Measurements from ENCODE around the gene STAMBPL1.
"Not testable (repeated sequence)": the region's sequence is repeated elsewhere in the genome, so short reads cannot be mapped to it uniquely, and the experiment has no call there.

The STAMBPL1 gene

GRCh38 chr10:88879534-88880281, at the start of gene STAMBPL1:
STAMBPL1 (plus strand) TSS chr10:88880245; CDS start chr10:88901709, 21,464 bp downstream.
- no peak for DNase-seq (ENCODE audit: low spot score)

DNA sequence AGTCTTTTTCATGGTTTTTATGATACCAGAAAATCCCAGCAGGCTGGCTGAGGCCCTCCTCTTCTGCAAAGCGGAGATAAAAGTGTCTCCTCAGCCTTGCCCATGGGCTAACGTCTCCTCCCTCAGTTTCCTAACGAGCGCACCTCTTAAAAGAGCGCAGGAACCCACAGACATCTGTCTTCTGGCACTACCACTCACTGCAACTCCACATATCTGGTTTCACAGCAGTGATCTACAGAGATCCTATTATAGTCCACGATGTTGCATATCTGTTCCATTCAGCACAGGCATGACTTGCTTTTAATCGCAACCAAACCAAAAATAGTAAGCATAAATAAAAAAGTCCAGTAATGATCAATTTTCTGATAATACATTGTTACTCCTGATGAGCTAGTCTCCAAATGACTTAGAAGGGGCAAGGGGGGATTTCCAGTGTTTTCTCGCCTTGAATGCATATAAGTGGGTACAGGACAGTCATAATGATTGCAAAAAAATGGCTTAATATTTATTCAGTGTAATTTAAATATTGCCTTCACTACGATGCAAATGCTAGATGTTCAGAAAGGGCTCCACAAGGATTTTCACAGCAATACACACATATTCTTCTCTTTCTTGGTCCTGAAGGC, 49.3 kb upstream of the STAMBPL1 start:
- no peak for DNase-seq (ENCODE audit: low spot score)

DNA sequence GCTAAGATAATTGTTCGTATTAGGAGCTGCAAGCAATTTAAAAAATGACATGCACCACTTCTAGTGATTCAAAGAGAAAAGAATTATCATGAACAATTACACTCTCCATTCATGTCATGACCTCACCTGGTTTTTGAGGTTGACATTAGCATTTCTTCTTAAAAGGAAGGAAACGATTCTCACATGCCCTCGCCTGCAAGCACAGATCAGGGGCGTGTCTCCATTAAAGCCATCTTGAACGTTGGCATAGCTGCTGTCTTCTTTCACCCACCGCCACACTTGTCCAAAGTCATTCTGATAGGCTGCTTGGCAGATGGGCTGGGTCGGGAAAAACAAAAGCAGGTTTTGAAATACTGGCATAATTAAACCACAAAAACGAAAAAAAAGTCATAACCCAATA, 48.3 kb upstream of the STAMBPL1 start:
- no peak for DNase-seq (ENCODE audit: low spot score)

DNA sequence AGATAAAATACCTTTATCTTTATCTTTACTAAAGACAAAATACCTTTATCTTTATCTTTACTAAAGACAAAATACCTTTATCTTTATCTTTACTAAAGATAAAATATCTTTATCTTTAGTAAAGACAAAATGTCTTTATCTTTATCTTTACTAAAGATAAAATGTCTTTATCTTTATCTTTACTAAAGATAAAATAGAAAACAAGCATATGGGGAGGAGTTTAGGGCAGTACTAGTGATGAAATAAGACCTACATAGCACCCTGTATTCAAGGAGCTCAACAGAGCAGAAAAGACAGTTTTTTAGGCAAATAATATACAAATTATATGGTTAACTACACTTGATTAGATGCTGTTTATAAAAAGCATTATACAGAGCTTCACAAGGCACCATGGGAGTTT, 47.7 kb upstream of the STAMBPL1 start:
- DNase-seq (ENCODE audit: low spot score), result no peak

- no peak for DNase-seq (ENCODE audit: low spot score)
Observed at GRCh38 chr10:88833156-88833555, 46.9 kb upstream of the STAMBPL1 start.

GRCh38 chr10:88833723-88834122, 46.3 kb upstream of the STAMBPL1 start:
- DNase-seq (ENCODE audit: low spot score), result no peak

- DNase-seq (ENCODE audit: low spot score), result peak; percentile 30
Observed at GRCh38 chr10:88835096-88835909, 44.7 kb upstream of the STAMBPL1 start.

DNA sequence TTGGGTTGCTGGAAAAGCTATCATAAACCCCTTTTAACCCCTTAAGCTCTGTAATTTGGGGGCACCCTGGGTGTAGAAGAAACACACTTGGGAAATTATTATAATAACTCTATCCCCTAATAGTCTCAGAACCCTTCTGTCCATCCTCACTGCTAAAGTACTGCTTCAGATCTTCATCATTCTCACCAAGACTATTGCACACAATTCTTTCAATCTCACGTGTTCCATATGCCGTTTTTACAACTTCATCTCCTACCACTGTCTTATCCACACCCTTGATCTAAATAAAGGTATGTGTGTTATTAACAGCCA, 44.2 kb upstream of the STAMBPL1 start:
- DNase-seq (ENCODE audit: low spot score), result no peak

DNA sequence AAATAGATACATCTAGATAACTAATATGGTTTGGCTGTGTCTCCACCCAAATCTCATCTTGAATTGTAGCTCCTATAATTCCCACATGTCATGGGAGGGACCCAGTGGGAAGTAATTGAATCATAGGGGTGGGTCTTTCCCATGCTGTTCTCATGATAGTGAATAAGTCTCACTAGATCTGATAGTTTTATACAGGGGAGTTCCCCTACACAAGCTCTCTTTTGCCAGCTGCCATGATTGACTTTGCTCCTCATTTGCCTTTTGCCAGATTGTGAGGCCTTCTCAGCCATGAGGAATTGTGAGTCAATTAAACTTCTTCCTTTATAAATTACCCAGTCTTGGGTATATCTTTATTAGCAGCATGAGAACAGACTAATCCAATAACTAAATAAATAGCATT, 42.4 kb upstream of the STAMBPL1 start:
- DNase-seq (ENCODE audit: low spot score), result not testable (repeated sequence)

DNA sequence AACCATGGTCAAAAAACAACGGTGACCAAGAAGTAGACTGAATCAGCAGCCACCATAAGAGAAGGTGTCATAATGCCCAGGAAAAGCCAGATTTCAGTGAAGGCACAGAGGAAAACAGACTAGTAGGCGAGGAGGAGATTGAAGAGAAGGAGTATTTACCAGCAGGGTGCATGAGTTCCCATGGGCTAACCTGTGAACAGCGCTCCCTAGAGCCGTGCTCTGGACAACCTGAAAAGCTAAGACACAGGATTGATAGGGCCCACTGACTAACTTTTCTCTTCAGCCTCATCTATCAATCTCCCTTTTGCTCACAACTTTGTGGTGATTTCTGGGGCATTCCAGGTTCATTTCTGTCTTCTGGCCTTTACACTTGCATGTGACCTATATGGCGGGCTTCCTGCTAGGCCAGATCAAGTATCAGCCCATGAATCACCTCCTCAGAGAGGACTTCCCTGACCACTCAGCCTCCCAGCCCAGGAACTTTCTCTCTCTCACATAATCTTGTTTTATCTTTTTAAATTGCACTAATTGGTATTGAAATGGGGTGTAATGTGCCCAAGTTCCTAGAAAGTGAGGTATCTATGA, 41.2 kb upstream of the STAMBPL1 start:
- no peak for DNase-seq (ENCODE audit: low spot score)

- DNase-seq (ENCODE audit: low spot score), result no peak
Observed at GRCh38 chr10:88840104-88840503, 39.9 kb upstream of the STAMBPL1 start.

DNA sequence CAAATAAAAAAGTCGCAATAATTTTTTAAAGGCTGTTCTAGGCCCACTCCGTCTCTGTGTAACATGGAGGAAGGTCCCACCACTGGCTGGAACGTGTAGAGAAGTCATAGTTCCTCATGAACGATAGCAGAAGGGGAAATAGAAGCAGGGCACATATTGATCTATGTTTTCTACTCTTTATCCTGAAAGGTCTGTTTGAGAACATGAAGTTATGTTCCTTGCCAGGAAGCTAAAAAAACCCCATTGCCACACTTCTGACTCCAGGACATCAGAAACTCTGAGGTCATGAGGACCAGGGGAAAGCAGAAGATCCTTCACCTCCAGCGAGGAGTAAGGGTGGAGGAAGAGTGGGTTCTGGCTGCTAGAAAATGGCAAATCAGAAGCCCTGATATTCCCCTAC, 39.2 kb upstream of the STAMBPL1 start:
- no peak for DNase-seq (ENCODE audit: low spot score)

GRCh38 chr10:88841316-88842111, 38.5 kb upstream of the STAMBPL1 start:
- DNase-seq (ENCODE audit: low spot score), result no peak

- DNase-seq (ENCODE audit: low spot score), result no peak
Observed at GRCh38 chr10:88843171-88843570, 36.9 kb upstream of the STAMBPL1 start.

GRCh38 chr10:88848499-88848898, 31.5 kb upstream of the STAMBPL1 start:
- DNase-seq (ENCODE audit: low spot score), result peak; percentile 8

DNA sequence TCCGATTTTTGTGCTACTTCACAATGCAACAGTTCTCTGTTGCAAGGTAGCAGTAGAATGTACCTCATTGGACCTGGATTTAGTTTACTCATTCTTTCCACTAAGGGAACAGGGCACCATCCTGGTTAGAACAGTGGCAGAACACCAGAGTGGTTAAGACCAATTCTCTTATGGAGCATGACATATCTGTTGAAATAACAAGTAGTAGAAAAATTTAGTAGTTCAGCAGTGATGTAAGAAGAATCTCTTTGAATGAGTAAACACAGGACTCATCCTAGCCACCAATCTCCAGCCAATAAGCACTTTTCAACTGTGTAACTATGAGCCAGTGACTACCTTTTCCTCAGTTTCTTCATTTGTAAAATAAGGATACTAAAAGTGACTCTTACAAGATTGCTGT, 30.8 kb upstream of the STAMBPL1 start:
- peak; percentile 2 for DNase-seq (ENCODE audit: low spot score)

- no peak for DNase-seq (ENCODE audit: low spot score)
Observed at GRCh38 chr10:88850712-88851111, 29.3 kb upstream of the STAMBPL1 start.

GRCh38 chr10:88851706-88852105, 28.3 kb upstream of the STAMBPL1 start, which contains the start of gene ANKRD22:
ANKRD22 (minus strand) TSS chr10:88851844; CDS start chr10:88851607, 237 bp downstream.
- no peak for DNase-seq (ENCODE audit: low spot score)

- no peak for DNase-seq (ENCODE audit: low spot score)
Observed at GRCh38 chr10:88852327-88852726, 27.7 kb upstream of the STAMBPL1 start.

DNA sequence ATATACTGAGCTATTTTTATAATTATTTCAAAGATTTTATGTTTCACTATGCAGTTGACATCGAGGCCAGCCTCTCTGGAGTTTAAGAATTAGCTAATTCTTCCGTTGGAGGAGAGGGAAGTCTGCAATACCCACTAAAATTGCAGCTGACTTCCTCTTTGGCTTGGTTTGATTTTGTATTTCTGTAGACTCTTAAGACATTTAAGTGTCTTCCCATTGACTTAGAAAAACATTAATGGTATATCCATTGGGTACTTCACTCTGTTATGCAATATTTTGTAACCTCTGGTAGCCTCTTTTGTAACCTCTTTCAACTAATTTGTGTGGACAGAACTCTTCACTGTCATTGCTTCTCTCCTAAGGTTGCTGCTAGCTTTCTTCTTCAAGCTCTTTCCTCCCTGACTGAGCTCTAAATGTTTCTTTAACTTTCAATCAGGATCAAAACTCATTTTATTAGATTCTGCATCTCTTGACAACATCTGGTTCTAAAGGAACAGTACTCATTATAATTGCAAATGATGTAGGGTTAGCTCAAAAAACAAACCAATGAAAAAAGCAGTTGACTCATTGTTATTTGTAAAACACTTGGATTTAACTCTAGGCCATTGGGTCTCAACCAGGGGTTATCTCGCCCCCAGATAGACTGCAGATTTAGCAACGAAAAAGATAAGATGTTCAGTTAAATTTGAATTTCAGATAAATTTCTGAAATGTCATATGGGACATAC, 26.7 kb upstream of the STAMBPL1 start:
- no peak for DNase-seq (ENCODE audit: low spot score)

DNA sequence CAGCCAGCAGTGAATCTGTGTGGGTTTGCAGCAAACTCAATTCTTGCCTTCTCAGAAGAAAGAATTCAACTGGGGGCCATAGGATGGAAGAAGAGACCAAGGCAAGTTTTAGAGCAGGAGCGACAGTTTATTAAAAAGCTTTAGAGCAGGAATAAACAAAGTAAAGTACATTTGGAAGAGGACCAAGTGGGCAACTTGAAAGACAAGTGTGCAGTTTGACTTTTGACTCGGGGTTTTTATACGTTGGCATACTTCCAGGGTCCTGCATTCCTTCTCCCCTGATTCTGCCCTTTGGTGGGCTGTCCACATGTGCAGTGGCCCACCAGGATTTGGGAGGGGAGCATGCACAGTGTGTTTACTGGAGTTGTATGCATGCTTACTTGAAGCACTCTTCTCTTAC, 25.4 kb upstream of the STAMBPL1 start:
- DNase-seq (ENCODE audit: low spot score), result no peak

Measured in hepatic stellate cell (primary cell).